ENCODE measurements around the gene COL3A1.

Gene COL3A1

DNA sequence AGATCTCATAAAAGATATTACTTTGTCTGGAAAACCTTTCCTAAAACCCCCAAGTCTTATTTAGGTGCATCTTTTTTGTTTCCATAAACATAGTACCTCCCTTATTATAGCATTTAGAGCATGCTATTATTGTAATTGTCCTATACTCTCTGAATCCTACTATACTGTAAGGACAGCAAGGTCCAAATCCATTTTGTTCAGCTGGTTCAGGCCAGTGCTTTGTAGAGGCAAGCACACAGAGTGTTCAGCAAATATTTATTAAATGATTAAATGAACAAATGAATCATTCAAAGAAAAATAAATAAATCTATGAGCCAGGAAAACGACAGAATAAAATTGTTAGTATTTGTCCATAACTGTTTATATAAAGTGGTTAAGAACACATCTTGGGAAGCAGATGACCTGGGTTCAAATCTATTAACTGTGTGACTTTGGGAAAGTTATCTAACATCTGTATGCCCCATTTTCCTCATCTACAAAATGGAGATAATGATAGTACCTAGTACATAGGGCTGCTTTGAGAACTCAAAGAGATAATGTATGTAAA is 86.0 kb downstream of the COL3A1 start:
- ATAC-seq (no peak), DNase-seq (no peak)
- Mint-ChIP-seq H3K27me3 (no peaks in the 10 kb centered on the region), H3K4me3 (no peak overlapping the region), H3K36me3 (ENCODE audit: low read depth) (peaks cover 3% of the 10 kb centered on the region), H3K9me3 (no peaks in the 10 kb centered on the region), H3K4me1 (no peaks in the 10 kb centered on the region), H3K27ac (no peak overlapping the region)
